Measurements from ENCODE around the gene CA7.

The CA7 gene

GRCh38 chr16:66899310-66899944 is 55.2 kb downstream of the CA7 start:
- no peak for FAIRE-seq

DNA sequence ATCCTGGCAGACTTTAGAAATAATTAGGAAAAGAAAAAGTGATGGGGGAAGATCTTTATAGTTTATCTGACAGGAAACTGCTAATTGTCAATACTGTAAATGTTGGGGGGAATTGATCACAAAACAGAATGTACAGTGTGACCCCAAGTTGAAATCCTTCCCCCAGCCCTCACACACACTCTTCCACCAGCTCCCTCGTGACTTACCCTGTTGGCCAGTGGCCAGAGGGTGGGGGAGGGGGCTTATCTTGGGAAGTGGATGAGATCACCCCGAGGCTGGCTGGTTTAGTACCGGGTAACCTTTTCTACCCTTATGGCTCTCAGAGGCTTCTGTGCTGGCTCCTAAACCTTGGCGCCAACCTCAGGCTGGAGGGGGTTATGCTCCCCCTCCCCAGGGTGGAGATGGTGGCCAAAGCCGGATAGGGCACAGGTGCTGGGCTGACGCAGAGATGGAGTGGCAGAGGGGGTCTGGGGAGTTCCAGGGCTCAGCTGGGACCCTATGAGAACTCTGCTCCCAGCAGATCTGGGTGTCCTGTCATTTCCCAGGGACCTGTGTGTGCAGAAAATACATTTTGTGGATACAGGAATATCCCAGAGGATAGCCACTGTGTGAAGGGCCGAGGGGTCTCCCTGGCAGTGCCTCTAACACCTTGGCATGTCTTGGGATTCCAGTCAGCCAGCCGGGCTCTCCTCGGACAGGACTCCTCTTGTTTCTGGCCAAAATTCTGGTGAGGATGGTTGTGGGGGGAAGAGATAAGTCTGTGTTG is 55.9 kb downstream of the CA7 start:
- no peak for FAIRE-seq

DNA sequence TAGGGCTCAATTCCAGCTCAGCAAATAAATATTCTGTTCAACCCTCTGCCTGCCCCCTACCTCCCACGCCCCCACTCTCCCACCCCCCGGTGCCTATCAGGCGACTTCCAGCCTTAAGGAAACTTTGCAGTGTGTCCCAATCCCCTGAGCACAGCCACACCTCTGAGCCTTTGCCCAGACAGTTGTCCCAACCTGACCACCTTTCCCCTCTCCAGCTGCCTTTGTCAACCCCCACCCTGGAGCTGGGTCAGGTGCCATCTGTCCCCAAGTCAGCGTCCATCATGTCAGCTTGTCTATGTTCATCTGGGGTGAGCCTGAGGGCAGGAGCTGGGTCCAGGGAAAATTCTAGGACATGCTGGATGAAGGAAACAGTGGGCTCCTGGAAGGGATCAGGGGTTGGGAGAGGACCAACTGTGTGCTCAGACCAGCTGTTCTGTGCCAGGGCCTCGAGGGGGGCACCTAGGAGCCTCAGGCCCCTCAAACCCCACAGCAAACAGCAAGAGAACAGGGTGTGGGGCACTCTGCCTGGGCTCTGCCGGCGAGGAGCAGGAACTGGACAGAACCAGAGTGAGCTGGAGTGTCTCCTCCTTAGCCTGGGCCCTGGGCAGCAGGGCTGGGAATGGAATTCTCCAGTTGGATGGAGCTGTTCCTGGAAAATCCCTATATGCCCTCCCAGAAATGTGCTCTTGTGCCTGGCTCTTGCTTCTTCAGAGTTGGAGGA is 56.7 kb downstream of the CA7 start:
- no peak for FAIRE-seq

DNA sequence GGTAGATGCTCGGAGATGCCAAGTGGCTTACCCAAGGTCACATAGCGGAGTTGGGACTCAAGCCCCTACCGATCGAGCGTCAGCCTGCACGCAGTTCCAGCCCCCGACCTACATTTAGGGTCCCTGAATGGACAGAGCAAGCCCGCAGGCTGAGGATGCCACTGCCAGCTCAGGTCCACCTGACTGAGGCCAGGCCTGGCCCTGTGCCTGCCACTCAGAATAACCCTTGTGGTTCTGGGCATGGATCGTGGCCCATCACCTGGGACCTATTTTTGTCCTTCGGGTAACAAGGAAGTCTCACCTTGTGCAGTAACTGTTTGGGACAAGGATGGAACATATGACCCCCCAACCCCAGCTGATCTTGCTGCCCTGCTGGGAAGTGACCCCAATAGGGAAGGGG is 57.4 kb downstream of the CA7 start:
- FAIRE-seq, result no peak

- no peak for FAIRE-seq
These were observed 58.7 kb downstream of the CA7 start for GRCh38 chr16:66902648-66903543.

Measured in colon (tissue), 2 donors.